A673 (cell line): ENCODE results near the gene RASD1. TPM values are rescaled to one million over a fixed set of nuclear protein-coding genes. Genes with fewer than 3 reads are reported as not detected.

Experiments used
- BruUV-seq: library from RNA; stranded (reverse); fragments of 400-500 nt; replicated peaks from 2 replicates; lab custom pipeline; 2021; lab: Mats Ljungman, UMichigan
- CTCF ChIA-PET: fragments of 300-600 bp; sonication (Branson Sonifier 250); formaldehyde crosslinking; loops from one replicate; lab custom pipeline; 2022; ENCODE audit warnings: antibody characterized with exemption; lab: Charles Lee
- POLR2A ChIA-PET: fragments of 300-600 bp; sonication (Branson Sonifier 250); formaldehyde crosslinking; loops from one replicate; lab custom pipeline; 2022; ENCODE audit warnings: antibody characterized with exemption; ENCODE audit not compliant: low non-redundant PET; lab: Charles Lee
- DNase-seq: peaks from one replicate; pipeline ENCODE4 v3.0.0-alpha.2; 2015; ENCODE audit warnings: low spot score
- H3K27ac ChIP-seq: fragments of 200-600 bp; sonication (generic); 2 replicates; pipeline ENCODE4 v1.5.1; 2016; ENCODE audit warnings: mixed run types, low read depth, mild to moderate bottlenecking, mixed read lengths, antibody characterized with exemption, low read length; ENCODE audit not compliant: poor library complexity, severe bottlenecking
- H3K27me3 ChIP-seq: fragments of 200-600 bp; sonication (generic); replicated peaks from 2 replicates; pipeline ENCODE4 v1.6.1; 2017; ENCODE audit warnings: mixed run types, low read depth, mild to moderate bottlenecking, mixed read lengths, antibody characterized with exemption, low read length; ENCODE audit not compliant: insufficient read depth, poor library complexity
- H3K36me3 ChIP-seq: fragments of 200-600 bp; sonication (generic); 2 replicates; pipeline ENCODE4 v1.6.1; 2016; ENCODE audit warnings: mixed run types, mild to moderate bottlenecking, mixed read lengths, antibody characterized with exemption, low read length; ENCODE audit not compliant: insufficient read depth, poor library complexity, severe bottlenecking
- H3K4me1 ChIP-seq: fragments of 200-600 bp; sonication (generic); 2 replicates; pipeline ENCODE4 v1.6.1; 2017; ENCODE audit warnings: mixed run types, mild to moderate bottlenecking, mixed read lengths, antibody characterized with exemption, low read length; ENCODE audit not compliant: insufficient read depth, poor library complexity, severe bottlenecking
- H3K4me3 ChIP-seq: fragments of 200-600 bp; sonication (generic); 2 replicates; pipeline ENCODE4 v1.5.1; 2016; ENCODE audit warnings: low read depth, mixed run types, mild to moderate bottlenecking, mixed read lengths, low read length; ENCODE audit not compliant: poor library complexity, severe bottlenecking
- H3K9me3 ChIP-seq: fragments of 200-600 bp; sonication (generic); 2 replicates; pipeline ENCODE4 v1.6.1; 2016; ENCODE audit warnings: mixed run types, low read depth, mild to moderate bottlenecking, mixed read lengths, antibody characterized with exemption, low read length; ENCODE audit not compliant: poor library complexity, severe bottlenecking
- CTCF ChIP-seq: fragments of 300-800, 200-600 bp; sonication (generic); conservative IDR thresholded peaks from 2 replicates; pipeline ENCODE4 v1.5.1; 2017; ENCODE audit warnings: low read depth, mild to moderate bottlenecking, antibody characterized with exemption, low read length, moderate library complexity, mixed read lengths
- EZH2 ChIP-seq: fragments of 200-600 bp; sonication (generic); IDR thresholded peaks from 2 replicates; pipeline ENCODE4 v1.6.1; 2017; ENCODE audit warnings: borderline replicate concordance, low read depth, mild to moderate bottlenecking, mixed read lengths, antibody characterized with exemption, low read length; ENCODE audit not compliant: poor library complexity, severe bottlenecking
- intact Hi-C: fragments of 100-400 bp; cut with micrococcal nuclease; formaldehyde crosslinking; loops from one replicate; pipeline ENCODE4 v1.10.0; 2022; ENCODE audit not compliant: unreplicated experiment
- total RNA-seq: library from RNA; stranded (reverse); gene quantifications from 2 replicates; pipeline ENCODE4 v1.2.3, GENCODE V29; 2021

The RASD1 gene
- total RNA-seq, 1 experiment from 2014 or later = 0.21 TPM

- ChIA-PET CTCF (no interaction called here), POLR2A (no interaction called here)
- TF ChIP-seq EZH2 (no peak), CTCF (no peak)
- Histone ChIP-seq H3K4me3 (no peak overlapping the region), H3K27me3 (no peaks in the 10 kb centered on the region), H3K36me3 (peaks cover 5% of the 10 kb centered on the region), H3K4me1 (peaks cover 9% of the 10 kb centered on the region), H3K27ac (no peak overlapping the region), H3K9me3 (no peaks in the 10 kb centered on the region)
- no TSS peak for BruUV-seq
- DNase-seq = no peak
- intact Hi-C loops = no loop called here
Observed at GRCh38 chr17:17480593-17481148, 15.5 kb downstream of the RASD1 start.

- H3K27me3 ChIP-seq = peaks cover 8% of the 10 kb centered on the region
- BruUV-seq = no TSS peak
- no peaks in the 10 kb centered on the region for H3K36me3 ChIP-seq
- TF ChIP-seq CTCF (no peak), EZH2 (no peak)
- no peak overlapping the region for H3K4me3 ChIP-seq
- no peak for DNase-seq
- no peaks in the 10 kb centered on the region for H3K9me3 ChIP-seq
- POLR2A ChIA-PET = no interaction called here
- H3K4me1 ChIP-seq = peaks cover 9% of the 10 kb centered on the region
- intact Hi-C loops = no loop called here
- H3K27ac ChIP-seq = no peak overlapping the region
- CTCF ChIA-PET = no interaction called here
Observed at GRCh38 chr17:17479209-17479608, 17.0 kb downstream of the RASD1 start.

GRCh38 chr17:17476865-17477467, 19.2 kb downstream of the RASD1 start, which contains the start of gene MED9:
MED9 (plus strand) TSS chr17:17477000; CDS start chr17:17477042, 42 bp downstream.
- Histone ChIP-seq H3K4me3 (peak within 1 kb of the TSS; percentile 100), H3K9me3 (no peaks in the 10 kb centered on the region), H3K27ac (peak within 1 kb of the TSS; percentile 94), H3K36me3 (no peaks in the 10 kb centered on the region), H3K27me3 (peaks cover 25% of the 10 kb centered on the region), H3K4me1 (peaks cover 9% of the 10 kb centered on the region)
- BruUV-seq = TSS peak; percentile 66
- peak; percentile 95 for DNase-seq
- ChIA-PET POLR2A (no interaction called here), CTCF (no interaction called here)
- intact Hi-C loops = no loop called here
- no peak for TF ChIP-seq EZH2
- no peak for TF ChIP-seq CTCF
